H9 (cell line): ENCODE measurements around the gene DCBLD1. TPM values are rescaled to one million over a fixed set of nuclear protein-coding genes. Genes with fewer than 3 reads are reported as not detected.

Source experiments
- DNase-seq: peaks from one replicate; pipeline ENCODE4 v3.0.0-alpha.2; 2017
- H2AFZ ChIP-seq: one replicate; pipeline ENCODE4 v1.6.1; 2013; ENCODE audit warnings: mild to moderate bottlenecking, low read length, control low read depth, moderate library complexity
- H2AK5ac ChIP-seq: 2 replicates; pipeline ENCODE4 v1.6.1; 2013; ENCODE audit warnings: low read length, control low read depth, mixed read lengths; ENCODE audit not compliant: insufficient read length
- H2BK120ac ChIP-seq: one replicate; pipeline ENCODE4 v1.6.1; 2013; ENCODE audit warnings: low read depth, mild to moderate bottlenecking, low read length, control low read depth, inconsistent platforms; ENCODE audit not compliant: poor library complexity, severe bottlenecking
- H2BK12ac ChIP-seq: 2 replicates; pipeline ENCODE4 v1.6.1; 2013; ENCODE audit warnings: low read length, control low read depth, mixed read lengths, low read depth; ENCODE audit not compliant: insufficient read length
- H2BK15ac ChIP-seq: 2 replicates; pipeline ENCODE4 v1.6.1; 2013; ENCODE audit warnings: low read depth, low read length, control low read depth
- H2BK20ac ChIP-seq: one replicate; pipeline ENCODE4 v1.6.1; 2013; ENCODE audit warnings: low read depth, mild to moderate bottlenecking, low read length, control low read depth, inconsistent platforms; ENCODE audit not compliant: poor library complexity, severe bottlenecking
- H2BK5ac ChIP-seq: 2 replicates; pipeline ENCODE4 v1.6.1; 2013; ENCODE audit warnings: low read length, control low read depth, mixed read lengths; ENCODE audit not compliant: insufficient read length
- H3K14ac ChIP-seq: 2 replicates; pipeline ENCODE4 v1.6.1; 2013; ENCODE audit warnings: low read length, control low read depth; ENCODE audit not compliant: insufficient read depth
- H3K18ac ChIP-seq: 2 replicates; pipeline ENCODE4 v1.6.1; 2013; ENCODE audit warnings: low read depth, mild to moderate bottlenecking, mixed read lengths, low read length, control low read depth; ENCODE audit not compliant: insufficient read length
- H3K23ac ChIP-seq: 2 replicates; pipeline ENCODE4 v1.6.1; 2013; ENCODE audit warnings: low read length, control low read depth, mixed read lengths, low read depth; ENCODE audit not compliant: insufficient read length
- H3K23me2 ChIP-seq: 2 replicates; pipeline ENCODE4 v1.6.1; 2013; ENCODE audit warnings: low read depth, mild to moderate bottlenecking, mixed read lengths, low read length, control low read depth; ENCODE audit not compliant: insufficient read length, poor library complexity, severe bottlenecking
- H3K27ac ChIP-seq: 2 replicates; pipeline ENCODE4 v1.5.1; 2013; ENCODE audit warnings: low read length, control low read depth, mixed read lengths, low read depth; ENCODE audit not compliant: insufficient read length
- H3K27me3 ChIP-seq: 2 replicates; pipeline ENCODE4 v1.6.1; 2013; ENCODE audit warnings: low read length, control low read depth, inconsistent platforms; ENCODE audit not compliant: insufficient read depth
- H3K4ac ChIP-seq: 2 replicates; pipeline ENCODE4 v1.6.1; 2013; ENCODE audit warnings: low read depth, mild to moderate bottlenecking, control low read depth, inconsistent platforms, low read length, moderate library complexity
- H3K4me1 ChIP-seq: 2 replicates; pipeline ENCODE4 v1.6.1; 2013; ENCODE audit warnings: low read length, control low read depth, inconsistent platforms; ENCODE audit not compliant: insufficient read depth
- H3K4me2 ChIP-seq: 2 replicates; pipeline ENCODE4 v1.6.1; 2013; ENCODE audit warnings: low read length, control low read depth, mixed read lengths; ENCODE audit not compliant: insufficient read length, insufficient read depth
- H3K56ac ChIP-seq: 2 replicates; pipeline ENCODE4 v1.6.1; 2013; ENCODE audit warnings: low read depth, mild to moderate bottlenecking, mixed read lengths, low read length, control low read depth; ENCODE audit not compliant: insufficient read length
- H3K79me1 ChIP-seq: 2 replicates; pipeline ENCODE4 v1.6.1; 2013; ENCODE audit warnings: low read depth, mild to moderate bottlenecking, moderate library complexity, low read length, control low read depth, inconsistent platforms; ENCODE audit not compliant: insufficient read depth, poor library complexity, severe bottlenecking
- H3K79me2 ChIP-seq: 2 replicates; pipeline ENCODE4 v1.6.1; 2013; ENCODE audit warnings: low read length, control low read depth, inconsistent platforms; ENCODE audit not compliant: insufficient read depth
- H3K9ac ChIP-seq: 2 replicates; pipeline ENCODE4 v1.6.1; 2013; ENCODE audit warnings: low read length, control low read depth, mixed read lengths; ENCODE audit not compliant: insufficient read length; ENCODE audit errors: extremely low read depth
- H3K9me3 ChIP-seq: one replicate; pipeline ENCODE4 v1.6.1; 2013; ENCODE audit warnings: low read depth, low read length, inconsistent platforms; ENCODE audit not compliant: control insufficient read depth
- H3T11ph ChIP-seq: one replicate; pipeline ENCODE4 v1.6.1; 2013; ENCODE audit warnings: mild to moderate bottlenecking, low read length, control low read depth, inconsistent platforms
- H4K20me1 ChIP-seq: one replicate; pipeline ENCODE4 v1.6.1; 2013; ENCODE audit not compliant: control insufficient read depth, insufficient read length, insufficient read depth
- H4K5ac ChIP-seq: 2 replicates; pipeline ENCODE4 v1.6.1; 2013; ENCODE audit warnings: low read depth, mild to moderate bottlenecking, mixed read lengths, low read length, control low read depth; ENCODE audit not compliant: insufficient read length
- H4K8ac ChIP-seq: replicated peaks from 2 replicates; pipeline ENCODE4 v1.6.1; 2013; ENCODE audit warnings: low read length, control low read depth, mixed read lengths, low read depth; ENCODE audit not compliant: insufficient read length
- H4K91ac ChIP-seq: 2 replicates; pipeline ENCODE4 v1.6.1; 2013; ENCODE audit warnings: low read depth, mild to moderate bottlenecking, moderate library complexity, mixed read lengths, low read length, control low read depth; ENCODE audit not compliant: insufficient read length
- H3K27ac Mint-ChIP-seq, 3 experiments: 2 replicates in 2 of 3; 3 replicates in 1 of 3; pipeline ENCODE4 v1.8.0; 2020 to 2021; ENCODE audit warnings: mixed read lengths in 3 of 3, mild to moderate bottlenecking in 1 of 3, moderate library complexity in 1 of 3
- H3K27me3 Mint-ChIP-seq: 2 replicates; pipeline ENCODE4 v1.8.0; 2021; ENCODE audit warnings: low read depth, mild to moderate bottlenecking, moderate library complexity, mixed read lengths
- H3K36me3 Mint-ChIP-seq, 3 experiments: 2 replicates in 2 of 3; 3 replicates in 1 of 3; pipeline ENCODE4 v1.8.0; 2020 to 2021; ENCODE audit warnings: low read depth in 3 of 3, mixed read lengths in 3 of 3; ENCODE audit not compliant: insufficient read depth in 1 of 3
- H3K4me1 Mint-ChIP-seq, 2 experiments: 2 replicates each; pipeline ENCODE4 v1.8.0; 2020; ENCODE audit warnings: mixed read lengths in 2 of 2
- H3K4me3 Mint-ChIP-seq, 2 experiments: 2 replicates in 1 of 2; 3 replicates in 1 of 2; pipeline ENCODE4 v1.8.0; 2020 to 2021; ENCODE audit warnings: mild to moderate bottlenecking in 2 of 2, mixed read lengths in 2 of 2, moderate library complexity in 1 of 2
- H3K9me3 Mint-ChIP-seq, 2 experiments: 2 replicates in 1 of 2; 3 replicates in 1 of 2; pipeline ENCODE4 v1.8.0; 2020; ENCODE audit warnings: mild to moderate bottlenecking in 2 of 2, mixed read lengths in 2 of 2, moderate library complexity in 1 of 2
- WGBS: extraction: QIAGEN DNeasy Blood & Tissue Kit; methylation state at CpG from one replicate; pipeline ENCODE4 v1.1.7; 2013; ENCODE audit warnings: missing lambda C conversion rate, low lambda C conversion rate, mixed read lengths; ENCODE audit not compliant: insufficient read length; ENCODE audit errors: extremely low coverage; 5-methylcytosine and 5-hydroxymethylcytosine counted together
- total RNA-seq: library from RNA; stranded (reverse); gene quantifications from 2 replicates; pipeline ENCODE4 v1.2.1, GENCODE V29; 2021
- TF ChIP-seq, protein P1 (sequence below): fragments of 200-600 bp; sonication (generic); conservative IDR thresholded peaks from 3 replicates; pipeline ENCODE4 v1.8.0; 2021; ENCODE audit warnings: antibody characterized with exemption, mild to moderate bottlenecking

Gene DCBLD1
- total RNA-seq, 1 experiment from 2014 or later, result 10.1 TPM

DNA sequence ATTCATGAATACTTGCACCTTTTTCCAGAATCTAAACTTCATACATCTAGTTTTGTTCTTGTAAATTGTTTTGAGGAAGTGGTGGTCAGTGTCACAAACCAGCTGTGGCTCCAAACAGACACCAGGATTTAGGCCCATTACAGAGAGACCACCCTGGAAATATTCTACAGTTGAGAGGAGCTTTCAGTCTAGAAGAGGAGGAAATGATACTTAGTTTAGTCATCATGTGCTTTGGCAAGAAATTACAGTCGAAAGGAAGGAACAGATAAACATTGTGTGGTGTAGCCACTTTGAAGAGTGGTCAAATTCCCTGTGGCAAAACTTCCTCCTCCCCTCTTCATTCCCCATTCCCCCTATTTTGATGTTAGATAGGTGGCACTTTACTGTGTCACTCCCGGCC is 15.7 kb downstream of the DCBLD1 start:
- H3K4ac ChIP-seq, result no peak overlapping the region
- H2AK5ac ChIP-seq, result no peak overlapping the region
- H2AFZ ChIP-seq, result no peak overlapping the region
- WGBS, result no CpG with 5 or more reads among the region's 2 CpGs
- H2BK5ac ChIP-seq, result no peak overlapping the region
- H4K91ac ChIP-seq, result no peak overlapping the region
- H3K56ac ChIP-seq, result no peak overlapping the region
- H2BK120ac ChIP-seq, result no peak overlapping the region
- no peak overlapping the region for H4K5ac ChIP-seq
- Mint-ChIP-seq H3K4me1 (peaks cover 0 to 3% of the 10 kb centered on the region in 2 experiments; a peak in 1 of 4 replicates), H3K4me3 (no peak overlapping the region), H3K27ac (no peak overlapping the region; a peak in 1 of 7 replicates), H3K9me3 (no peaks in the 10 kb centered on the region), H3K27me3 (no peaks in the 10 kb centered on the region), H3K36me3 (no peaks in the 10 kb centered on the region)
- no peaks in the 10 kb centered on the region for H3K79me2 ChIP-seq
- no peaks in the 10 kb centered on the region for H4K20me1 ChIP-seq
- no peaks in the 10 kb centered on the region for H3K9me3 ChIP-seq
- DNase-seq, result no peak
- TF ChIP-seq, protein P1, sequence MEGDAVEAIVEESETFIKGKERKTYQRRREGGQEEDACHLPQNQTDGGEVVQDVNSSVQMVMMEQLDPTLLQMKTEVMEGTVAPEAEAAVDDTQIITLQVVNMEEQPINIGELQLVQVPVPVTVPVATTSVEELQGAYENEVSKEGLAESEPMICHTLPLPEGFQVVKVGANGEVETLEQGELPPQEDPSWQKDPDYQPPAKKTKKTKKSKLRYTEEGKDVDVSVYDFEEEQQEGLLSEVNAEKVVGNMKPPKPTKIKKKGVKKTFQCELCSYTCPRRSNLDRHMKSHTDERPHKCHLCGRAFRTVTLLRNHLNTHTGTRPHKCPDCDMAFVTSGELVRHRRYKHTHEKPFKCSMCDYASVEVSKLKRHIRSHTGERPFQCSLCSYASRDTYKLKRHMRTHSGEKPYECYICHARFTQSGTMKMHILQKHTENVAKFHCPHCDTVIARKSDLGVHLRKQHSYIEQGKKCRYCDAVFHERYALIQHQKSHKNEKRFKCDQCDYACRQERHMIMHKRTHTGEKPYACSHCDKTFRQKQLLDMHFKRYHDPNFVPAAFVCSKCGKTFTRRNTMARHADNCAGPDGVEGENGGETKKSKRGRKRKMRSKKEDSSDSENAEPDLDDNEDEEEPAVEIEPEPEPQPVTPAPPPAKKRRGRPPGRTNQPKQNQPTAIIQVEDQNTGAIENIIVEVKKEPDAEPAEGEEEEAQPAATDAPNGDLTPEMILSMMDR, result no peak
- H2BK20ac ChIP-seq, result no peak overlapping the region
- no peak overlapping the region for H4K8ac ChIP-seq
- H3T11ph ChIP-seq, result no peak overlapping the region
- no peak overlapping the region for H3K27ac ChIP-seq
- no peaks in the 10 kb centered on the region for H3K4me1 ChIP-seq
- no peak overlapping the region for H3K9ac ChIP-seq
- H3K23me2 ChIP-seq, result no peaks in the 10 kb centered on the region
- H3K18ac ChIP-seq, result no peak overlapping the region
- H3K14ac ChIP-seq, result no peak overlapping the region
- H3K4me2 ChIP-seq, result no peak overlapping the region
- H2BK15ac ChIP-seq, result no peak overlapping the region
- H3K79me1 ChIP-seq, result no peaks in the 10 kb centered on the region
- no peak overlapping the region for H2BK12ac ChIP-seq
- no peaks in the 10 kb centered on the region for H3K27me3 ChIP-seq
- no peak overlapping the region for H3K23ac ChIP-seq
